GM23338 (cell line): Measurements from ENCODE around the gene IMMP2L. TPM values are rescaled to one million over a fixed set of nuclear protein-coding genes. Genes with fewer than 3 reads are reported as not detected.
A peak's percentile ranks its signal among the peaks of the same experiment; 100 is the strongest.

Source experiments
- ATAC-seq: fragments of 200-7000 bp; cut with Tn5 transposase; 3 replicates; pipeline ENCODE4 v1.9.1; 2020
- DNase-seq: peaks from one replicate; pipeline ENCODE4 v3.0.0-alpha.2; 2015; ENCODE audit warnings: low spot score
- H2AFZ ChIP-seq: fragments of 200-600 bp; sonication (generic); 2 replicates; pipeline ENCODE4 v1.8.0; 2016; ENCODE audit warnings: antibody characterized with exemption, mild to moderate bottlenecking, moderate library complexity
- H3F3A ChIP-seq: fragments of 200-600 bp; sonication (generic); replicated peaks from 2 replicates; pipeline ENCODE4 v1.8.0; 2017; ENCODE audit warnings: antibody characterized with exemption, mixed run types, low read depth
- H3K27ac ChIP-seq: fragments of 200-600 bp; sonication (generic); 2 replicates; pipeline ENCODE4 v1.6.1; 2016; ENCODE audit warnings: low read depth
- H3K27me3 ChIP-seq: fragments of 200-600 bp; sonication (generic); 2 replicates; pipeline ENCODE4 v1.8.0; 2016; ENCODE audit warnings: mild to moderate bottlenecking, mixed run types, moderate library complexity; ENCODE audit not compliant: insufficient read depth
- H3K36me3 ChIP-seq: fragments of 200-600 bp; sonication (generic); 2 replicates; pipeline ENCODE4 v1.8.0; 2016; ENCODE audit warnings: mild to moderate bottlenecking; ENCODE audit not compliant: insufficient read depth
- H3K4me1 ChIP-seq: fragments of 200-600 bp; sonication (generic); 2 replicates; pipeline ENCODE4 v1.8.0; 2016; ENCODE audit warnings: mild to moderate bottlenecking, moderate library complexity; ENCODE audit not compliant: insufficient read depth
- H3K4me2 ChIP-seq: fragments of 200-600 bp; sonication (generic); 2 replicates; pipeline ENCODE4 v1.7.1; 2017; ENCODE audit warnings: mixed run types
- H3K4me3 ChIP-seq: fragments of 200-600 bp; sonication (generic); 2 replicates; pipeline ENCODE4 v1.6.1; 2016; ENCODE audit warnings: mixed run types
- H3K79me2 ChIP-seq: fragments of 200-600 bp; sonication (generic); replicated peaks from 2 replicates; pipeline ENCODE4 v1.8.0; 2017; ENCODE audit warnings: mild to moderate bottlenecking; ENCODE audit not compliant: insufficient read depth
- H3K9me2 ChIP-seq: fragments of 200-600 bp; sonication (generic); 2 replicates; pipeline ENCODE4 v1.8.0; 2017; ENCODE audit not compliant: insufficient read depth
- H4K20me1 ChIP-seq: fragments of 200-600 bp; sonication (generic); replicated peaks from 2 replicates; pipeline ENCODE4 v1.8.0; 2017; ENCODE audit warnings: mild to moderate bottlenecking; ENCODE audit not compliant: insufficient read depth
- H3K27ac Mint-ChIP-seq: 2 replicates; pipeline ENCODE4 v1.8.0; 2020; ENCODE audit warnings: inconsistent platforms, mild to moderate bottlenecking, moderate library complexity, mixed read lengths
- H3K27me3 Mint-ChIP-seq: 3 replicates; pipeline ENCODE4 v1.8.0; 2022; ENCODE audit warnings: low read depth, mild to moderate bottlenecking, moderate library complexity, mixed read lengths, inconsistent platforms; ENCODE audit not compliant: insufficient read depth, poor library complexity
- H3K36me3 Mint-ChIP-seq: 3 replicates; pipeline ENCODE4 v1.8.0; 2021; ENCODE audit warnings: low read depth, mild to moderate bottlenecking, inconsistent platforms, moderate library complexity, mixed read lengths
- H3K4me1 Mint-ChIP-seq: 3 replicates; pipeline ENCODE4 v1.8.0; 2020; ENCODE audit warnings: mild to moderate bottlenecking, inconsistent platforms, mixed read lengths
- H3K4me3 Mint-ChIP-seq: 3 replicates; pipeline ENCODE4 v1.8.0; 2021; ENCODE audit warnings: moderate library complexity, mild to moderate bottlenecking, inconsistent platforms, mixed read lengths
- H3K9me3 Mint-ChIP-seq: 3 replicates; pipeline ENCODE4 v1.8.0; 2020; ENCODE audit warnings: moderate library complexity, mild to moderate bottlenecking, inconsistent platforms, mixed read lengths
- CREB1 ChIP-seq: fragments of 250-450 bp; sonication (Bioruptor Pico); IDR thresholded peaks from 2 replicates; pipeline ENCODE4 v1.5.0; 2020; ENCODE audit warnings: low read depth, mild to moderate bottlenecking, moderate library complexity
- CTCF ChIP-seq, 2 experiments: fragments of 200-600 bp in 1 of 2; sonication (generic) in 1 of 2; conservative IDR thresholded peaks; 2 replicates each; pipeline versions ENCODE4 v1.5.1 to v1.6.1; 2016 to 2017; ENCODE audit warnings: antibody characterized with exemption in 2 of 2, low read depth in 2 of 2, mild to moderate bottlenecking in 2 of 2, moderate library complexity in 1 of 2
- EZH2 ChIP-seq: fragments of 200-600 bp; sonication (generic); IDR thresholded peaks from one replicate; pipeline ENCODE4 v1.8.0; 2017; ENCODE audit warnings: antibody characterized with exemption, mild to moderate bottlenecking, low read depth; ENCODE audit not compliant: unreplicated experiment
- EZH2phosphoT487 ChIP-seq: fragments of 200-600 bp; sonication (generic); IDR thresholded peaks from one replicate; pipeline ENCODE4 v1.8.1; 2018; ENCODE audit warnings: antibody characterized with exemption; ENCODE audit not compliant: unreplicated experiment
- NANOG ChIP-seq: IDR thresholded peaks from 2 replicates; pipeline ENCODE4 v1.6.1; 2016; ENCODE audit warnings: antibody characterized with exemption, borderline replicate concordance
- POLR2AphosphoS5 ChIP-seq: IDR thresholded peaks from 2 replicates; pipeline ENCODE4 v1.6.1; 2016; ENCODE audit warnings: antibody characterized with exemption, low read depth
- STAT1 ChIP-seq: IDR thresholded peaks from one replicate; pipeline ENCODE4 v1.6.1; 2016; ENCODE audit warnings: antibody characterized with exemption; ENCODE audit not compliant: unreplicated experiment
- ZNF462 ChIP-seq: fragments of 250-450 bp; sonication (Bioruptor Pico); IDR thresholded peaks from 2 replicates; pipeline ENCODE4 v1.5.0; 2020; ENCODE audit warnings: mild to moderate bottlenecking, moderate library complexity
- polyA plus RNA-seq: library from polyadenylated mRNA; unstranded; fragments of >200 nt; fragmentation: Nextera tagmentation; extraction: Ambion mirVana; gene quantifications from 2 replicates; pipeline ENCODE4 v1.2.1, GENCODE V29; 2016
- total RNA-seq: library from RNA; depleted of rRNA; stranded (reverse); fragments of >200 nt; shearing (Covaris generic); gene quantifications from 2 replicates; pipeline ENCODE4 v1.2.3, GENCODE V29; 2014

Gene IMMP2L
- total and polyA plus RNA-seq, 2 experiments from 2014 or later: 7.3 to 14.0 TPM

GRCh38 chr7:111026343-111026742, 535.9 kb downstream of the IMMP2L start (continued):
- no peak for TF ChIP-seq ZNF462 (CRISPR knock-in tag)

- DNase-seq (no peak), ATAC-seq (no peak)
- no peak overlapping the region for H3K4me3 Mint-ChIP-seq
- 0 out of 2 replicates have a peak overlapping the region, but pooled peaks have one; percentile 24 for H3K27ac Mint-ChIP-seq
- peaks cover 39% of the 10 kb centered on the region for H3K4me1 Mint-ChIP-seq
- H3K4me2 ChIP-seq: no peak overlapping the region
- no peaks in the 10 kb centered on the region for H3K9me2 ChIP-seq
- H3K27me3 Mint-ChIP-seq: peaks cover 2% of the 10 kb centered on the region
- H4K20me1 ChIP-seq: no peaks in the 10 kb centered on the region
- H3F3A ChIP-seq: no peaks in the 10 kb centered on the region
- H3K27ac ChIP-seq: no peak overlapping the region
- no peaks in the 10 kb centered on the region for H3K36me3 ChIP-seq
- no peak overlapping the region for H2AFZ ChIP-seq
- peaks cover 3% of the 10 kb centered on the region; the same call in 1 of the 3 replicates for H3K9me3 Mint-ChIP-seq
- peaks cover 18% of the 10 kb centered on the region for H3K4me1 ChIP-seq
- peaks cover 5% of the 10 kb centered on the region; the same call in 1 of the 3 replicates for H3K36me3 Mint-ChIP-seq
- H3K4me3 ChIP-seq: no peak overlapping the region
- H3K79me2 ChIP-seq: no peaks in the 10 kb centered on the region
- H3K27me3 ChIP-seq: no peaks in the 10 kb centered on the region
- no peak for TF ChIP-seq ZNF462 (CRISPR knock-in tag)
- no peak for TF ChIP-seq CREB1 (CRISPR knock-in tag)
- TF ChIP-seq STAT1: no peak
- no peak for TF ChIP-seq POLR2AphosphoS5
- TF ChIP-seq CTCF (conservative IDR thresholded peaks at IDR 0.05; ENCODE audit: low read depth in 2 of 2): no peak
- TF ChIP-seq NANOG: no peak
- TF ChIP-seq EZH2phosphoT487: no peak
- TF ChIP-seq EZH2: no peak
Observed at GRCh38 chr7:111025006-111025405, 537.3 kb downstream of the IMMP2L start.
